ENCODE measurements around the gene APOO. TPM values are rescaled to one million over a fixed set of nuclear protein-coding genes. Genes with fewer than 3 reads are reported as not detected.
A peak's percentile ranks its signal among the peaks of the same experiment; 100 is the strongest.

Gene APOO
- total and polyA plus RNA-seq, 10 donors = 5.8 to 18.0 (median 11.9) TPM

DNA sequence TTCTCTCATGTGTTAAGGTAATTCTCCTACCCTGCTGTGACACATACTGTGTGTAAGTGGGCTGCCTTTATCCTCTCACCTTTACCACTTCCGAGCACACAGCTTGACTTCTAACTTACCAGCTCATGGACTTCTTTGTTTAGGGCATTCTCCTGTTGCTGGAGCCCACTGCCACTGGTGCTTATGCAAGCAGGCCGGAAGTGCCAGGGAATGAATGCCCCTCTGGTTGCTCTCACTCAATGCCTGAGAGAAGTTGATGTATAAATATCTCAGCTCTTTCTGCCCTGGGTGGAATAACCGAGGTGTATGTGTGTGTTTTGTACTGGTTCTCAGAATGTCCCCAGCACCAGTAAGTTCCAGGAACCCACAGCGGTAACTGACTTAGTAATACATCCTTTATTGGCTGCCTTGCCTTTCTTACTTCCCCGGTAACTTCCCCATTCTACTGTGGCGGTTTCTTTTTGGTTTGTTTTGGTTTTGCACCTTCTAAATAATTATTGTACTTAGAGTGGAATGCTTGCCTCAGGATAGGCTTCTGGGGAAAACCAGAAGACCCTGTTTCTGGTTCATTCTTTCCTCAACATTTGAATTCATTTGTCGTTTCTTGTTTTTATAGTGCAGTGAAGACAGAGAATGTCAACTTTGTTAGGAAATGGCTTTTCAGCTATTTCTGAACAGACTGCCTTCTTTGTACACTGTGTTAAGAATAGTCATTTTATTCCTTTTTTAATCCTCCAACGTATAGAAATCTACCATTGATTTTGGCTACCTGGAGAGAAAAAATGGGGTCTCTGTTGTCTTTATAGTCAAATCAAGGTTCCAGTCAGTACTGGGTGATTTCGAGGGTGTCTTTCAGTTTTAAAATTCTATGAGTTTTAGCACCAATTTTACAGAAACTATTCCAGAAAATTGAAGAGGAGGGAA lies 45.5 kb upstream of the APOO start:
- TF ChIP-seq POLR2A (IDR thresholded peaks at IDR 0.05) (no peak), POLR2AphosphoS5 (IDR thresholded peaks at IDR 0.05) (no peak)
- TF ChIP-seq, protein P1, sequence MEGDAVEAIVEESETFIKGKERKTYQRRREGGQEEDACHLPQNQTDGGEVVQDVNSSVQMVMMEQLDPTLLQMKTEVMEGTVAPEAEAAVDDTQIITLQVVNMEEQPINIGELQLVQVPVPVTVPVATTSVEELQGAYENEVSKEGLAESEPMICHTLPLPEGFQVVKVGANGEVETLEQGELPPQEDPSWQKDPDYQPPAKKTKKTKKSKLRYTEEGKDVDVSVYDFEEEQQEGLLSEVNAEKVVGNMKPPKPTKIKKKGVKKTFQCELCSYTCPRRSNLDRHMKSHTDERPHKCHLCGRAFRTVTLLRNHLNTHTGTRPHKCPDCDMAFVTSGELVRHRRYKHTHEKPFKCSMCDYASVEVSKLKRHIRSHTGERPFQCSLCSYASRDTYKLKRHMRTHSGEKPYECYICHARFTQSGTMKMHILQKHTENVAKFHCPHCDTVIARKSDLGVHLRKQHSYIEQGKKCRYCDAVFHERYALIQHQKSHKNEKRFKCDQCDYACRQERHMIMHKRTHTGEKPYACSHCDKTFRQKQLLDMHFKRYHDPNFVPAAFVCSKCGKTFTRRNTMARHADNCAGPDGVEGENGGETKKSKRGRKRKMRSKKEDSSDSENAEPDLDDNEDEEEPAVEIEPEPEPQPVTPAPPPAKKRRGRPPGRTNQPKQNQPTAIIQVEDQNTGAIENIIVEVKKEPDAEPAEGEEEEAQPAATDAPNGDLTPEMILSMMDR (IDR thresholded peaks at IDR 0.05 in 8 of 11, conservative IDR thresholded peaks at IDR 0.05 in 3 of 11) = no peak
- peak overlapping the region; percentile 44 to 88 (median 77) for H3K27ac ChIP-seq
- intact Hi-C loops (cut with DNase I; ENCODE audit: low total_unique reads) = no loop called here
- peaks cover 0 to 18% (median 0%) of the 10 kb centered on the region in 6 donors for H3K4me1 ChIP-seq
- WGBS, 5 donors = 13 to 34% (median 22%) methylated on average over 9 of the region's 9 CpGs
- H3K9me3 ChIP-seq = no peaks in the 10 kb centered on the region
- H3K4me3 ChIP-seq = peak overlapping the region in 3 of 8 donors; percentile 6 to 51 (median 9)
- no peak for DNase-seq
- no peaks in the 10 kb centered on the region for H3K36me3 ChIP-seq
- H3K27me3 ChIP-seq (replicated peaks in 1 of 7) = no peaks in the 10 kb centered on the region

- TF ChIP-seq, protein P1 (IDR thresholded peaks at IDR 0.05 in 8 of 11, conservative IDR thresholded peaks at IDR 0.05 in 3 of 11) = no peak
- TF ChIP-seq POLR2A (IDR thresholded peaks at IDR 0.05) (no peak), POLR2AphosphoS5 (IDR thresholded peaks at IDR 0.05) (no peak)
- no peak for DNase-seq
- Histone ChIP-seq H3K27ac (peak overlapping the region in 7 of 8 donors; percentile 55 to 88 (median 81)), H3K27me3 (replicated peaks in 1 of 7) (no peaks in the 10 kb centered on the region), H3K36me3 (no peaks in the 10 kb centered on the region), H3K4me1 (peaks cover 0 to 18% (median 0%) of the 10 kb centered on the region in 6 donors), H3K4me3 (peak overlapping the region in 1 of 8 donors; percentile 51), H3K9me3 (no peaks in the 10 kb centered on the region)
- 39 to 77% (median 59%) methylated on average over 3 of the region's 3 CpGs for WGBS, 5 donors
- intact Hi-C loops (cut with DNase I; ENCODE audit: low total_unique reads) = no loop called here
These were observed 44.7 kb upstream of the APOO start for GRCh38 chrX:23952391-23952790.

- intact Hi-C loops (cut with DNase I; ENCODE audit: low total_unique reads) = no loop called here
- no peak for DNase-seq
- no peaks in the 10 kb centered on the region for H3K9me3 ChIP-seq
- no peak overlapping the region for H3K27ac ChIP-seq
- no peak overlapping the region for H3K4me3 ChIP-seq
- H3K27me3 ChIP-seq (replicated peaks in 1 of 7) = peaks cover 0 to 3% (median 0%) of the 10 kb centered on the region in 7 donors
- no peaks in the 10 kb centered on the region for H3K4me1 ChIP-seq
- WGBS, 5 donors = 63 to 100% (median 100%) methylated on average over 1 of the region's 1 CpG
- H3K36me3 ChIP-seq = no peaks in the 10 kb centered on the region
- TF ChIP-seq POLR2A (IDR thresholded peaks at IDR 0.05) (no peak), POLR2AphosphoS5 (IDR thresholded peaks at IDR 0.05) (no peak)
- TF ChIP-seq, protein P1 (IDR thresholded peaks at IDR 0.05 in 8 of 11, conservative IDR thresholded peaks at IDR 0.05 in 3 of 11) = no peak
These were observed 37.5 kb upstream of the APOO start for GRCh38 chrX:23945206-23945605.

DNA sequence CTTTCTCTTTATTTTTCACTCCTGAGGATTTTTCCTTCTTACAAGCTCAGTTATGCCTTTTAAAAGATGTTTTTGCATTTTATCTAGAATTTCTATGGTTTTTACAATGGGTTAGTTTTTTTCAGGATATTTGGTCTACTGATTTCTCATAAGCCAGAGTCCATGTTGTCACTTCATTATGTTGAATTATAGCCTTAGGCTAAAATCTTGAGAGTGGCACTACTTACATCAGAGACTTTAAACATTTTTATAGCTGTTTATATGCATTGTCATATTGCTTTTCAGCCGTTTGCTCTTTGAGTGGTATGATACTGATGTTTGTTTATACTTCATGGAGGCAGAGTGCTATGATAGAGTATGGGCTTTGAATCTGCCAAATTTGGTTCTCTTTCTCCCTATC lies 36.5 kb upstream of the APOO start:
- 54 to 77% (median 67%) methylated on average over 1 of the region's 1 CpG for WGBS, 5 donors
- Histone ChIP-seq H3K4me3 (no peak overlapping the region), H3K4me1 (no peaks in the 10 kb centered on the region), H3K27me3 (replicated peaks in 1 of 7) (peaks cover 0 to 3% (median 0%) of the 10 kb centered on the region in 7 donors), H3K9me3 (no peaks in the 10 kb centered on the region), H3K36me3 (no peaks in the 10 kb centered on the region), H3K27ac (no peak overlapping the region)
- intact Hi-C loops (cut with DNase I; ENCODE audit: low total_unique reads) = no loop called here
- no peak for DNase-seq
- no peak for TF ChIP-seq POLR2A (IDR thresholded peaks at IDR 0.05)
- no peak for TF ChIP-seq POLR2AphosphoS5 (IDR thresholded peaks at IDR 0.05)
- TF ChIP-seq, protein P1 (IDR thresholded peaks at IDR 0.05 in 8 of 11, conservative IDR thresholded peaks at IDR 0.05 in 3 of 11) = no peak

All from spleen (tissue), 11 donors.